HG03064 (cell line): ENCODE measurements around the gene LMOD2.

Experiments used
- ATAC-seq: cut with Tn5 transposase; IDR thresholded peaks from one replicate; pipeline ENCODE4 v1.9.1; 2021; ENCODE audit warnings: low read depth; ENCODE audit not compliant: unreplicated experiment

Gene LMOD2

DNA sequence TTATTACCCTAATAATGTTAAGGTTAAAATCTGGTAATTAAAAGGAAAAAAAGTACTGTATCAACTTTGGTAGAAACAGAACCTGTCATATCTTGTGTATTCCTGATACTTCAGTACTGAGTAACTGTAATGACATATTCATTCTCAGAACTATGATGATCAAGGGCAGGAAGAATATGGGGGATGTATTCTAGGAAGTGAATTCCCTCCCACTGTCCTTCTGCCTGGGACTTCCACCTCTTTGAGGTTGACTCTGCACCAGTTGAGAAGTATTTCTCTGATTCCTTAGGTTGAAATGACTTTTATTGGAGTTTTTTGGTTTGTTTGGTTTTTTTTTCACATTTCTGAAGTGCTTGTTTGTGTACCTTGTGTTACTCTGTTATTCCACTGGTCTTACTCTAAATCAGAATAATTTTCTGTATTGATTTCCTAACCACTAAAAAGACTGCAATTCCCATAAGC, 56.2 kb downstream of the LMOD2 start:
- no peak for ATAC-seq

DNA sequence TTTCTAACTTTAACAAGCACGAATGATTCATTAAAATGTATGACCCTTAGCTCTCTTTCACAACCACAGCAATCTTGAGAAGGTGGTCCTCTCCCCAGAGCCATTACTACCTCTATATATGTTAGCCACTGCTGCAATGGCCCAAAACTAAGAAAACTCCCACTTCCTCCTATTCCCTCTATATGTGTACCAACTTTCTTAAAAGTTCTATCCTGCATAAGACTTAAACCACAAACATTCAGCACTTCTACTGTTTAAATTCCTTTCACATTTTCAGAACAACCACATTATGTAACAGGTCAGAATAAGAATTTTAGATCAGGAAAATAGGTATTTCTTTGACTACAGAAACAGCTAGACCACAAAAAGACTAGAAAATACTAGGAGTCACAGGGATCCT, 57.0 kb downstream of the LMOD2 start:
- ATAC-seq = no peak
